GM21515 (cell line): ENCODE results near the gene ETV7.

Source experiments
- ATAC-seq: cut with Tn5 transposase; IDR thresholded peaks from one replicate; pipeline ENCODE4 v1.9.1; 2021; ENCODE audit not compliant: unreplicated experiment

ETV7 gene

GRCh38 chr6:36324715-36325114 lies 62.8 kb downstream of the ETV7 start:
- no peak for ATAC-seq

GRCh38 chr6:36324191-36324590 lies 63.3 kb downstream of the ETV7 start:
- ATAC-seq: no peak

- ATAC-seq: no peak
Measured at GRCh38 chr6:36323062-36323461, 64.4 kb downstream of the ETV7 start.

GRCh38 chr6:36322591-36322990 lies 64.9 kb downstream of the ETV7 start:
- no peak for ATAC-seq

GRCh38 chr6:36320475-36320874 lies 67.0 kb downstream of the ETV7 start:
- ATAC-seq: no peak

GRCh38 chr6:36319821-36320220 lies 67.6 kb downstream of the ETV7 start:
- no peak for ATAC-seq

- no peak for ATAC-seq
Measured at GRCh38 chr6:36319436-36319762, 68.1 kb downstream of the ETV7 start.

GRCh38 chr6:36318690-36319435 lies 68.6 kb downstream of the ETV7 start:
- ATAC-seq: no peak

- ATAC-seq: no peak
Measured at GRCh38 chr6:36317623-36318022, 69.8 kb downstream of the ETV7 start.
